H1 (cell line): ENCODE measurements around the gene SYDE2. TPM values are rescaled to one million over a fixed set of nuclear protein-coding genes. Genes with fewer than 3 reads are reported as not detected.

Experiments
- ASH2L ChIP-seq: fragments of 200-600, 300-600 bp; sonication (generic); IDR thresholded peaks from one replicate; pipeline ENCODE4 v1.7.1; 2017; ENCODE audit warnings: low read length
- CREB1 ChIP-seq: IDR thresholded peaks from 2 replicates; pipeline ENCODE4 v1.6.1; 2012; ENCODE audit warnings: inconsistent platforms
- CTBP2 ChIP-seq: IDR thresholded peaks from 2 replicates; pipeline ENCODE4 v1.7.0; 2011; ENCODE audit warnings: borderline replicate concordance, mild to moderate bottlenecking, moderate library complexity, mixed read lengths, low read length; ENCODE audit not compliant: insufficient read depth, insufficient read length
- EGR1 ChIP-seq: IDR thresholded peaks from 2 replicates; pipeline ENCODE4 v1.6.1; 2011; ENCODE audit warnings: low read depth, low read length, borderline replicate concordance
- EP300 ChIP-seq, 2 experiments: IDR thresholded peaks; 1 replicate in 1 of 2; 2 replicates in 1 of 2; pipeline ENCODE4 v1.6.1; 2011 to 2012; ENCODE audit warnings: low read depth in 2 of 2, low read length in 2 of 2, mild to moderate bottlenecking in 2 of 2, borderline replicate concordance in 1 of 2, inconsistent platforms in 1 of 2, moderate library complexity in 1 of 2
- GABPA ChIP-seq: IDR thresholded peaks from 2 replicates; pipeline ENCODE4 v1.6.1; 2011; ENCODE audit warnings: mild to moderate bottlenecking, low read length, moderate library complexity, borderline replicate concordance; ENCODE audit not compliant: insufficient read depth
- JUN ChIP-seq: IDR thresholded peaks from 2 replicates; pipeline ENCODE4 v1.6.1; 2011; ENCODE audit warnings: low read depth, mild to moderate bottlenecking, improper control_type of control experiment, low read length
- KDM1A ChIP-seq: fragments of 200-600, 300-600 bp; sonication (generic); IDR thresholded peaks from 2 replicates; pipeline ENCODE4 v1.7.1; 2016; ENCODE audit warnings: mild to moderate bottlenecking, low read length, borderline replicate concordance
- MAFK ChIP-seq: IDR thresholded peaks from 2 replicates; pipeline ENCODE4 v1.6.1; 2012; ENCODE audit warnings: low read depth, mild to moderate bottlenecking, improper control_type of control experiment, low read length
- PHF8 ChIP-seq: fragments of 200-600 bp; sonication (generic); conservative IDR thresholded peaks from 2 replicates; pipeline ENCODE4 v1.7.1; 2012; ENCODE audit warnings: low read depth, mild to moderate bottlenecking, inconsistent platforms, low read length, moderate library complexity
- POLR2A ChIP-seq, 2 experiments: IDR thresholded peaks; 1 replicate in 1 of 2; 2 replicates in 1 of 2; pipeline ENCODE4 v1.6.1; 2011; ENCODE audit warnings: low read depth in 2 of 2, low read length in 2 of 2, mild to moderate bottlenecking in 2 of 2; ENCODE audit errors: control extremely low read depth in 1 of 2
- POLR2AphosphoS5 ChIP-seq: IDR thresholded peaks from 2 replicates; pipeline ENCODE4 v1.6.1; 2011; ENCODE audit warnings: low read depth, low read length
- RXRA ChIP-seq: IDR thresholded peaks from 2 replicates; pipeline ENCODE4 v1.6.1; 2011; ENCODE audit warnings: low read depth, mild to moderate bottlenecking, low read length, moderate library complexity; ENCODE audit not compliant: insufficient read depth
- SAP30 ChIP-seq: fragments of 300-600 bp; sonication (generic); IDR thresholded peaks from 2 replicates; pipeline ENCODE4 v1.7.1; 2012; ENCODE audit warnings: low read length, moderate library complexity, mild to moderate bottlenecking, inconsistent platforms; ENCODE audit not compliant: insufficient read depth, insufficient replicate concordance
- SIN3A ChIP-seq, 2 experiments: IDR thresholded peaks in 1 of 2; conservative IDR thresholded peaks in 1 of 2; 2 replicates each; pipeline ENCODE4 v1.6.1; 2011 to 2012; ENCODE audit warnings: low read length in 2 of 2, improper control_type of control experiment in 1 of 2, low read depth in 1 of 2, mild to moderate bottlenecking in 1 of 2
- SUZ12 ChIP-seq: fragments of 200-600 bp; sonication (generic); IDR thresholded peaks from 2 replicates; pipeline ENCODE4 v1.6.1; 2012; ENCODE audit warnings: mild to moderate bottlenecking, inconsistent platforms, low read length, moderate library complexity, mixed read lengths
- TAF1 ChIP-seq: IDR thresholded peaks from 2 replicates; pipeline ENCODE4 v1.6.1; 2011; ENCODE audit warnings: mild to moderate bottlenecking, low read depth, low read length
- TAF7 ChIP-seq: optimal IDR thresholded peaks from 2 replicates; pipeline ENCODE3; 2011; ENCODE audit warnings: low read depth, mild to moderate bottlenecking, inconsistent platforms, low read length, moderate library complexity, borderline replicate concordance
- TCF12 ChIP-seq: IDR thresholded peaks from 2 replicates; pipeline ENCODE4 v1.6.1; 2011; ENCODE audit warnings: low read depth, mild to moderate bottlenecking, low read length
- polyA plus RNA-seq, 7 experiments: library from polyadenylated mRNA; depleted of rRNA in 3 of 7; stranded (reverse) in 5 of 7; unstranded in 2 of 7; fragments of >200 nt in 5 of 7; fragments of 200-250 nt in 2 of 7; gene quantifications; 1 replicate in 5 of 7; 2 replicates in 1 of 7; 4 replicates in 1 of 7; pipeline versions ENCODE4 v1.2.1 to v1.2.3, GENCODE V29; 2011 to 2013; ENCODE audit warnings: missing spikeins in 2 of 7, mixed read lengths in 2 of 7
- total RNA-seq: library from RNA; stranded (reverse); fragmentation: NEBNext Ultra II Directional; extraction: Animal tissue kit (Norgen Biotek cat#: 25700); gene quantifications from 2 replicates; pipeline ENCODE4 v1.2.1, GENCODE V29; 2021
- TF ChIP-seq, protein P1 (sequence below): IDR thresholded peaks from 2 replicates; pipeline ENCODE4 v1.6.1; 2012; ENCODE audit warnings: inconsistent platforms
- TF ChIP-seq, protein P2 (sequence below): IDR thresholded peaks from 2 replicates; pipeline ENCODE4 v1.6.1; 2012; ENCODE audit warnings: inconsistent platforms

The SYDE2 gene
- total and polyA plus RNA-seq, 2 of the 8 experiments (the other 6 are each of a cell fraction or from before 2014, with no cell fraction given) = 1.6 to 14.6 TPM

DNA sequence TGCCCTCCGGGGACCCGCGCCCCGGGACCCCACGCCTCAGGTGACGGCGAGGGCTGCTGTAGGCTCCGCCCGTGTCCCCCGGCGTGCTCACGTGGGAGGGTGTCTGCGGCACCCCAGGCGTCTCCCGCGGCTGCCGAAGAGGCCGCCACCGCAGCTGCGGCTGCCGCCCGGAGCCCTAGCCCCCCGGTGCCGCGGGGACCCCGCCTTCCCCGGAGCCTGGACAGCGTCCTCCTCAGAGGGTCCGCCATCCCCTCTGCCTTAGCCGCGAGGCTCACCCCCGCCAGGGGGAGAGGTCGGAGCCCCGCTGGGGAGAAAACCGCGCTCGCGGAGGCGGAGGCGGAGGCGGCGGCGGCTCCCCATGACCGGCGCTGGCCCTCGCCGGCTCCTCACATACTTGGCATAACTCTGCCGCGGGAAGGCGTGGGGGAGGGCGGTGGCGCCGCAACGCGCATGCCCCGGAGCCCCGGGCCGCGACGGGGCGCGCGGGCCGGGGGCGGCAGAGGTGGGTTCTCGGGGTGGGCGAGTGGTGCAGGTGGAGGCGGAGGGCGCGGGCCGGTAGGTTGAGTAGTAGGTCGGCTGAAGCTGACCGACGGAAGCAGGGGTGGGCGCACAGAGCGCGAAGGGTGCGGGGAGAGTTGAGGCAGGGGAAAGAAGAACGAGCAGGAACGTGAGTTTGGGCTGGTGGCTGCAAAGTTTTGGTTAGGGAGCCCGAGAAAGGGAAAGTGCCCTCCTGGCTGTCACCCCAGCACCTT is 700 bp upstream of the SYDE2 start (continued):
- no peak for TF ChIP-seq SUZ12
- TF ChIP-seq SAP30 = peak; percentile 89
- no peak for TF ChIP-seq GABPA
- no peak for TF ChIP-seq MAFK
- TF ChIP-seq EP300 (IDR thresholded peaks at IDR 0.05; ENCODE audit: borderline replicate concordance in 1 of 2, low read depth in 2 of 2, low read length in 2 of 2) = peak in 1 of 2 experiments; percentile 79; a peak in 1 of 3 replicates
- peak; percentile 64; the same call in 1 of the 2 replicates for TF ChIP-seq TAF1
- peak; percentile 16; the same call in 1 of the 2 replicates for TF ChIP-seq CREB1
- no peak for TF ChIP-seq RXRA
- TF ChIP-seq EGR1 = peak; percentile 96
- TF ChIP-seq TCF12 = 0 out of 2 replicates have a peak, but pooled peaks have one; percentile 31
- peak; percentile 45; the same call in 1 of the 2 replicates for TF ChIP-seq POLR2AphosphoS5
- peak; percentile 81 to 90; a peak in 3 of 4 replicates for TF ChIP-seq SIN3A (conservative IDR thresholded peaks at IDR 0.05 in 1 of 2, IDR thresholded peaks at IDR 0.05 in 1 of 2; ENCODE audit: low read depth in 1 of 2, low read length in 2 of 2)
- TF ChIP-seq CTBP2 = peak; percentile 54
- TF ChIP-seq, protein P1, sequence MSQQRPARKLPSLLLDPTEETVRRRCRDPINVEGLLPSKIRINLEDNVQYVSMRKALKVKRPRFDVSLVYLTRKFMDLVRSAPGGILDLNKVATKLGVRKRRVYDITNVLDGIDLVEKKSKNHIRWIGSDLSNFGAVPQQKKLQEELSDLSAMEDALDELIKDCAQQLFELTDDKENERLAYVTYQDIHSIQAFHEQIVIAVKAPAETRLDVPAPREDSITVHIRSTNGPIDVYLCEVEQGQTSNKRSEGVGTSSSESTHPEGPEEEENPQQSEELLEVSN = peak; percentile 67; the same call in 1 of the 2 replicates
- TF ChIP-seq JUN = no peak
- TF ChIP-seq KDM1A = no peak
- peak; percentile 73 for TF ChIP-seq PHF8
- TF ChIP-seq TAF7 = peak; percentile 86
- TF ChIP-seq ASH2L = peak; percentile 85
- TF ChIP-seq, protein P2, sequence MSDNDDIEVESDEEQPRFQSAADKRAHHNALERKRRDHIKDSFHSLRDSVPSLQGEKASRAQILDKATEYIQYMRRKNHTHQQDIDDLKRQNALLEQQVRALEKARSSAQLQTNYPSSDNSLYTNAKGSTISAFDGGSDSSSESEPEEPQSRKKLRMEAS = peak; percentile 82; the same call in 1 of the 2 replicates
- TF ChIP-seq POLR2A (IDR thresholded peaks at IDR 0.05; ENCODE audit: control extremely low read depth in 1 of 2, low read depth in 2 of 2, low read length in 2 of 2) = peak in 1 of 2 experiments; percentile 79; a peak in 2 of 3 replicates
